IMR-90 (cell line): Measurements from ENCODE around the gene GPR139. TPM values are rescaled to one million over a fixed set of nuclear protein-coding genes. Genes with fewer than 3 reads are reported as not detected.

Experiments used
- ATAC-seq: fragments of 200-7000 bp; cut with Tn5 transposase; 2 replicates; pipeline ENCODE4 v1.9.1; 2020; ENCODE audit warnings: low read depth, mild to moderate bottlenecking, moderate library complexity
- BruUV-seq: library from RNA; stranded (reverse); fragments of 400-500 nt; replicated peaks from 2 replicates; lab custom pipeline; 2021; lab: Mats Ljungman, UMichigan
- CTCF ChIA-PET: fragments of 300-600 bp; formaldehyde crosslinking; extraction: SDS; loops from one replicate; lab custom pipeline; 2021; ENCODE audit warnings: antibody characterized with exemption; lab: Yijun Ruan, JAX
- POLR2A ChIA-PET: fragments of 300-600 bp; sonication (Branson Sonifier 250); formaldehyde crosslinking; loops from one replicate; lab custom pipeline; 2022; ENCODE audit warnings: antibody characterized with exemption; ENCODE audit not compliant: unreplicated experiment; lab: Charles Lee
- DNase-seq: peaks from one replicate; pipeline ENCODE4 v3.0.0; 2013
- H2AFZ ChIP-seq: replicated peaks from 2 replicates; pipeline ENCODE3; 2013; ENCODE audit warnings: low read length, mild to moderate bottlenecking; ENCODE audit not compliant: poor library complexity
- H2AK5ac ChIP-seq: 2 replicates; pipeline ENCODE4 v1.6.1; 2013; ENCODE audit warnings: low read depth, low read length, inconsistent platforms
- H2AK9ac ChIP-seq: replicated peaks from 2 replicates; pipeline ENCODE3; 2013; ENCODE audit warnings: mild to moderate bottlenecking, low read depth, low read length, moderate library complexity; ENCODE audit not compliant: poor library complexity
- H2BK120ac ChIP-seq: 2 replicates; pipeline ENCODE4 v1.6.1; 2013; ENCODE audit warnings: low read depth, low read length, inconsistent platforms
- H2BK15ac ChIP-seq: 3 replicates; pipeline ENCODE4 v1.6.1; 2013; ENCODE audit warnings: low read depth, low read length, inconsistent platforms
- H2BK20ac ChIP-seq: 2 replicates; pipeline ENCODE4 v1.6.1; 2013; ENCODE audit warnings: low read depth, mild to moderate bottlenecking, inconsistent platforms, low read length, moderate library complexity
- H2BK5ac ChIP-seq: 2 replicates; pipeline ENCODE4 v1.6.1; 2013; ENCODE audit warnings: mild to moderate bottlenecking, low read depth, low read length, inconsistent platforms; ENCODE audit not compliant: poor library complexity, severe bottlenecking
- H3K14ac ChIP-seq: replicated peaks from 2 replicates; pipeline ENCODE4 v1.6.1; 2013; ENCODE audit warnings: low read depth, low read length, inconsistent platforms
- H3K18ac ChIP-seq: 2 replicates; pipeline ENCODE4 v1.6.1; 2013; ENCODE audit warnings: low read depth, low read length, control low read depth
- H3K23ac ChIP-seq: 2 replicates; pipeline ENCODE4 v1.6.1; 2013; ENCODE audit warnings: low read depth, low read length, inconsistent platforms
- H3K27ac ChIP-seq: 2 replicates; pipeline ENCODE4 v1.5.1; 2013; ENCODE audit warnings: mild to moderate bottlenecking, control low read depth, low read length; ENCODE audit not compliant: insufficient read depth
- H3K27me3 ChIP-seq: 2 replicates; pipeline ENCODE4 v1.6.1; 2013; ENCODE audit warnings: low read length; ENCODE audit not compliant: control insufficient read depth, insufficient read depth
- H3K36me3 ChIP-seq: 2 replicates; pipeline ENCODE4 v1.6.1; 2013; ENCODE audit warnings: low read length, mixed read lengths; ENCODE audit not compliant: control insufficient read depth, insufficient read depth
- H3K4ac ChIP-seq: 2 replicates; pipeline ENCODE4 v1.6.1; 2013; ENCODE audit warnings: low read depth, low read length, inconsistent platforms
- H3K4me1 ChIP-seq: 2 replicates; pipeline ENCODE4 v1.6.1; 2013; ENCODE audit warnings: low read length, mixed read lengths; ENCODE audit not compliant: control insufficient read depth, insufficient read depth
- H3K4me2 ChIP-seq: 2 replicates; pipeline ENCODE4 v1.6.1; 2013; ENCODE audit warnings: low read depth, mild to moderate bottlenecking, control low read depth, low read length, moderate library complexity
- H3K4me3 ChIP-seq: 2 replicates; pipeline ENCODE4 v1.5.1; 2013; ENCODE audit warnings: low read depth, mild to moderate bottlenecking, control low read depth, low read length, moderate library complexity; ENCODE audit not compliant: insufficient read depth
- H3K56ac ChIP-seq: 2 replicates; pipeline ENCODE4 v1.6.1; 2013; ENCODE audit warnings: low read length, inconsistent platforms; ENCODE audit not compliant: insufficient read depth; ENCODE audit errors: extremely low read depth
- H3K79me1 ChIP-seq, 2 experiments: 2 replicates each; pipeline ENCODE4 v1.6.1; 2013; ENCODE audit warnings: low read length in 2 of 2, inconsistent platforms in 1 of 2, low read depth in 1 of 2
- H3K9ac ChIP-seq: 2 replicates; pipeline ENCODE4 v1.6.1; 2013; ENCODE audit warnings: low read depth, low read length, control low read depth
- H3K9me1 ChIP-seq: 2 replicates; pipeline ENCODE4 v1.6.1; 2013; ENCODE audit warnings: low read length, inconsistent platforms; ENCODE audit not compliant: insufficient read depth
- H3K9me3 ChIP-seq: 2 replicates; pipeline ENCODE4 v1.6.1; 2013; ENCODE audit warnings: low read length; ENCODE audit not compliant: control insufficient read depth, insufficient read depth
- H4K20me1 ChIP-seq: 2 replicates; pipeline ENCODE4 v1.6.1; 2013; ENCODE audit warnings: low read length, inconsistent platforms; ENCODE audit not compliant: insufficient read depth
- H4K5ac ChIP-seq: 2 replicates; pipeline ENCODE4 v1.6.1; 2013; ENCODE audit warnings: mild to moderate bottlenecking, low read depth, low read length, control low read depth
- H4K8ac ChIP-seq, 2 experiments: 2 replicates each; pipeline ENCODE4 v1.6.1; 2013; ENCODE audit warnings: low read depth in 2 of 2, low read length in 2 of 2, control low read depth in 1 of 2, inconsistent platforms in 1 of 2
- H4K91ac ChIP-seq: 2 replicates; pipeline ENCODE4 v1.6.1; 2013; ENCODE audit warnings: low read depth, low read length, inconsistent platforms; ENCODE audit not compliant: insufficient read depth
- CEBPB ChIP-seq: IDR thresholded peaks from 2 replicates; pipeline ENCODE4 v1.6.1; 2012; ENCODE audit warnings: low read depth, low read length, improper control_type of control experiment
- FOS ChIP-seq: fragments of 150-350 bp; IDR thresholded peaks from 2 replicates; pipeline ENCODE4 v1.6.1; 2016; ENCODE audit warnings: low read depth, low read length
- MXI1 ChIP-seq: IDR thresholded peaks from 2 replicates; pipeline ENCODE4 v1.6.1; 2012; ENCODE audit warnings: low read depth, mild to moderate bottlenecking, low read length, moderate library complexity, borderline replicate concordance
- RFX5 ChIP-seq: IDR thresholded peaks from 2 replicates; pipeline ENCODE4 v1.8.0; 2012; ENCODE audit warnings: low read depth, mild to moderate bottlenecking, low read length, moderate library complexity
- WGBS, 2 experiments: methylation state at CpG; one replicate each; pipeline versions ENCODE4 v1.1.5 to v1.1.7; 2013; ENCODE audit warnings: missing lambda C conversion rate in 2 of 2; ENCODE audit not compliant: insufficient read length in 1 of 2; ENCODE audit errors: extremely low coverage in 2 of 2; 5-methylcytosine and 5-hydroxymethylcytosine counted together
- dilution Hi-C: fragments of 300-500 bp; cut with HindIII; formaldehyde crosslinking; loops from one replicate; pipeline ENCODE4 v1.14.3; 2018; ENCODE audit warnings: low sequenced_read_pairs; ENCODE audit not compliant: unreplicated experiment
- in situ Hi-C: fragments of 300-500 bp; cut with MboI; formaldehyde crosslinking; loops from 3 replicates; pipeline ENCODE4 v1.14.3; 2019; ENCODE audit warnings: low sequenced_read_pairs, inconsistent platforms, mixed read lengths
- intact Hi-C: fragments of 100-400 bp; cut with micrococcal nuclease; formaldehyde crosslinking; loops from 2 replicates; pipeline ENCODE4 v1.10.0; 2022
- polyA plus RNA-seq, 3 experiments: library from polyadenylated mRNA; depleted of rRNA; stranded (reverse); fragments of >200 nt; gene quantifications; 2 replicates each; pipeline ENCODE4 v1.2.3, GENCODE V29; 2012; ENCODE audit warnings: low replicate concordance in 1 of 3
- total RNA-seq: library from RNA; depleted of rRNA; stranded (reverse); fragments of >200 nt; gene quantifications from 2 replicates; pipeline ENCODE4 v1.2.3, GENCODE V29; 2012

GPR139 gene
- total and polyA plus RNA-seq, 2 of the 4 experiments (the other 2 are of a cell fraction) = not detected

DNA sequence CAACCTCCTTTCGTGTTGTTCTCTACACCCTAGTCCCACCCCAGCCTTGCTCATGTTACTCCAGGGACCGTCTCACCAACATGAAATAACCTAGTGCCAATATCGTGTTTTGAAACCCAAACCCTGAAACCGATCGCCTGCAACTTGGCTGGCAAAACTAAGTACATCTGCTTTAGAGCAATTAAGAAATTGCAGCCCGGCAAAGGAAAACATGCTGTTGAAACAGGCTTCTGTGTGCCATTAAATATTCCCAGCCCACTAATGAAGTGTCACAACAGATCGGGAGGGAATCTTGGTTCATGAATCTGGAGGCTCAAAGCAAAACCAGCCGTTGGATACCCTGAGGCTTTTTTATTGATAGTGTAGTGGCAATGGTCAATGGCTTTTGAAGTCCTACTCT lies 48.3 kb upstream of the GPR139 start:
- BruUV-seq = no TSS peak
- H3K27me3 ChIP-seq = no peaks in the 10 kb centered on the region
- H2AK9ac ChIP-seq = no peak overlapping the region
- H3K9me3 ChIP-seq = peaks cover 6% of the 10 kb centered on the region
- TF ChIP-seq MXI1 (no peak), FOS (no peak), CEBPB (no peak), RFX5 (no peak)
- H3K4me3 ChIP-seq = no peak overlapping the region
- no peak for ATAC-seq
- H3K27ac ChIP-seq = no peak overlapping the region
- H4K20me1 ChIP-seq = no peaks in the 10 kb centered on the region
- no peak overlapping the region for H2BK20ac ChIP-seq
- no peak overlapping the region for H3K4me2 ChIP-seq
- no peak overlapping the region for H3K23ac ChIP-seq
- H3K36me3 ChIP-seq = no peaks in the 10 kb centered on the region
- H2BK5ac ChIP-seq = no peak overlapping the region
- H2BK120ac ChIP-seq = no peak overlapping the region
- no peaks in the 10 kb centered on the region for H3K9me1 ChIP-seq
- DNase-seq = no peak
- 72% methylated on average over 4 of the region's 8 CpGs; no CpG with 5 or more reads in 1 of the 2 experiments for WGBS, 2 experiments
- in situ Hi-C loops (no loop called here), dilution Hi-C loops (no loop called here), intact Hi-C loops (no loop called here)
- H3K4ac ChIP-seq = no peak overlapping the region
- no peak overlapping the region for H4K8ac ChIP-seq
- no peak overlapping the region for H3K9ac ChIP-seq
- no peak overlapping the region for H2AFZ ChIP-seq
- H4K5ac ChIP-seq = no peak overlapping the region
- H2AK5ac ChIP-seq = no peak overlapping the region
- H3K56ac ChIP-seq = no peak overlapping the region
- no peak overlapping the region for H3K14ac ChIP-seq
- CTCF ChIA-PET = no interaction called here
- no peak overlapping the region for H4K91ac ChIP-seq
- H3K79me1 ChIP-seq = no peaks in the 10 kb centered on the region
- H3K4me1 ChIP-seq = no peaks in the 10 kb centered on the region
- H3K18ac ChIP-seq = no peak overlapping the region
- POLR2A ChIA-PET = no interaction called here
- no peak overlapping the region for H2BK15ac ChIP-seq
